ENCODE measurements around the gene NCAPG2.
"Not testable (repeated sequence)": the region's sequence is repeated elsewhere in the genome, so short reads cannot be mapped to it uniquely, and the experiment has no call there.

The NCAPG2 gene

DNA sequence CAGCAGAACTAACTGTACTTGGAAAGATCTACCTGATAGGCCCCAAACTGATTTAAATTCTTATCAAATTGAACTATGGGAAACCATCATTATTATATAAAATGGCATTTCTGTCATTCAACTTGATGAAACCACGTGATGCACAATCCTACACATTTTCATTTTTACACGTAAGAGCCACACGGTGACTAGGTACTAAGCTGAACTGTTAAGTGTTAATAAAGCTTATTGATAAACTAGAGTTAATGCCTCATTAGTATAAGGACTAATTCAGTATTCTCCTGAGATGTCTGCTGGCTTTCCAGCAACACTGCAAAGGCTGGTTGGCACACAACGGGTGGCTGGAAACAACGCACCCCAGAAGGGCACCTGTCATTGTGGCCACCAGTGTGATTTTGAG is 4.6 kb downstream of the NCAPG2 start:
- no peaks in the 10 kb centered on the region for H3K9me3 Mint-ChIP-seq
- no peaks in the 10 kb centered on the region for H3K27me3 Mint-ChIP-seq (ENCODE audit: low read depth)
- no peak overlapping the region for H3K4me3 Mint-ChIP-seq
- peaks cover 10% of the 10 kb centered on the region for H3K4me1 Mint-ChIP-seq
- TF ChIP-seq, protein P1, sequence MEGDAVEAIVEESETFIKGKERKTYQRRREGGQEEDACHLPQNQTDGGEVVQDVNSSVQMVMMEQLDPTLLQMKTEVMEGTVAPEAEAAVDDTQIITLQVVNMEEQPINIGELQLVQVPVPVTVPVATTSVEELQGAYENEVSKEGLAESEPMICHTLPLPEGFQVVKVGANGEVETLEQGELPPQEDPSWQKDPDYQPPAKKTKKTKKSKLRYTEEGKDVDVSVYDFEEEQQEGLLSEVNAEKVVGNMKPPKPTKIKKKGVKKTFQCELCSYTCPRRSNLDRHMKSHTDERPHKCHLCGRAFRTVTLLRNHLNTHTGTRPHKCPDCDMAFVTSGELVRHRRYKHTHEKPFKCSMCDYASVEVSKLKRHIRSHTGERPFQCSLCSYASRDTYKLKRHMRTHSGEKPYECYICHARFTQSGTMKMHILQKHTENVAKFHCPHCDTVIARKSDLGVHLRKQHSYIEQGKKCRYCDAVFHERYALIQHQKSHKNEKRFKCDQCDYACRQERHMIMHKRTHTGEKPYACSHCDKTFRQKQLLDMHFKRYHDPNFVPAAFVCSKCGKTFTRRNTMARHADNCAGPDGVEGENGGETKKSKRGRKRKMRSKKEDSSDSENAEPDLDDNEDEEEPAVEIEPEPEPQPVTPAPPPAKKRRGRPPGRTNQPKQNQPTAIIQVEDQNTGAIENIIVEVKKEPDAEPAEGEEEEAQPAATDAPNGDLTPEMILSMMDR (IDR thresholded peaks at IDR 0.05; ENCODE audit: unreplicated experiment in 3 of 3) = no peak
- no peak overlapping the region for H3K27ac Mint-ChIP-seq
- peaks cover 28% of the 10 kb centered on the region for H3K36me3 Mint-ChIP-seq (ENCODE audit: low read depth)

DNA sequence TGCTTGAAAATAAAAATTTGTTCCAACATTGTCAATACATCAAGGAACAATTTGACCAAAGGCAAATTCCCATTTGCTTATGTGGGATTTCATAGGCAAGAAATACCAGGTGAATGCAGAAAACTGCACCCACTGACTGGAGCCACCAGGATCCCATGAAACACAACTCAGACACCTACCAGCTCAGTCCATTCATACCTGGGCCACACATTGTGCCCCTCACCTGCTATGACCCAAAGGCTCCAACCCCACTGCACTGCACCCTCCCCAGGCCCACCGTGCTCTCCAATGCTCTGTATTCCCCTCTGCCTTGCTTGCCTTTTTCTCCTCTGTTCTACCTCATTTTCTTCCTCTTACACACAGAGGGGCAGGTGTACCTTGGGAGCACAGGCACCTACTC is 5.3 kb downstream of the NCAPG2 start:
- TF ChIP-seq, protein P1 (IDR thresholded peaks at IDR 0.05; ENCODE audit: unreplicated experiment in 3 of 3) = no peak
- Mint-ChIP-seq H3K9me3 (no peaks in the 10 kb centered on the region), H3K4me1 (peaks cover 10% of the 10 kb centered on the region), H3K27me3 (ENCODE audit: low read depth) (no peaks in the 10 kb centered on the region), H3K4me3 (no peak overlapping the region), H3K27ac (no peak overlapping the region), H3K36me3 (ENCODE audit: low read depth) (peaks cover 28% of the 10 kb centered on the region)

DNA sequence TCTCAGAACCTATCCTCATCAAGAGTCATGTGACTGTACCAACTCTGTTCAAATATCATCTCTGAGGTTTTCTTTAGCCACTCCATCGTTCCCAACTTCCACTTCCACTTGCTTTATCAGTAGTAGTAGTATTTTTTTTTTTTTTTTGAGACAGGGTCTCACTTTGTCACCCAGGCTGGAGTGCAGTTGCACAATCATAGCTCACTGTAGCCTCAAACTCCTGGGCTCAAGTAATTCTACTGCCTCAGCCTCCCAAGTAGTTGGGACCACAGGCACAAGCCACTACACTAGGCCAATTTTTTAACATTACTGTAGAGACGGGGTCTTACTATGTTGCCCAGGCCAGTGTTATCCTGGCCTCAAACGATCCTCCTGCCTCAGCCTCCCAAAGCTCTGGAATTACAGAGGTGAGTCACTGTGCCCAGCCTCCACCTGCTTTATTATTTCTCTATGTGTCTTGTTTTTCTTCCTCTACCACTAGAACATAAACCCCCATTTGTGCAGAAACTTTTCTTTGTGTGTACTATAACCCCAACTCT is 5.9 kb downstream of the NCAPG2 start:
- no peak overlapping the region for H3K27ac Mint-ChIP-seq
- no peak overlapping the region for H3K4me3 Mint-ChIP-seq
- H3K36me3 Mint-ChIP-seq (ENCODE audit: low read depth) = peaks cover 28% of the 10 kb centered on the region
- no peaks in the 10 kb centered on the region for H3K27me3 Mint-ChIP-seq (ENCODE audit: low read depth)
- no peaks in the 10 kb centered on the region for H3K9me3 Mint-ChIP-seq
- TF ChIP-seq, protein P1 (IDR thresholded peaks at IDR 0.05; ENCODE audit: unreplicated experiment in 3 of 3) = no peak
- peaks cover 10% of the 10 kb centered on the region for H3K4me1 Mint-ChIP-seq

DNA sequence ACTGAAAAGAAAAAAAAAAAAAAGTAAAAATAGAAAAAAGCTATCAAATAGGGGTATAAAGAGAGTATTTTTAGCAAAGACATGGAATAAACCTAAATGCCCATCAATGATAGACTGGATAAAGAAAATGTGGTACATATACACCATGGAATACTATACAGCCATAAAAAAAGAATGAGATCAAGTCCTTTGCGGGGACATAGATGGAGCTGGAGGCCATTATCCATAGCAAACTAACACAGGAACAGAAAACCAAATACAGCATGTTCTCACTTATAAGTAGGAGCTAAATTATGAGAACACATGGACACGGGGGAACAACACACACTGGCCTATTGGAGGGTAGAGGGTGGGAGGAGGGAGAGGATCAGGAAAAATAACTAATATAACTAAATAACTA is 7.0 kb downstream of the NCAPG2 start:
- not testable (repeated sequence) for H3K9me3 Mint-ChIP-seq; H3K27me3 Mint-ChIP-seq (ENCODE audit: low read depth); H3K4me1 Mint-ChIP-seq; H3K27ac Mint-ChIP-seq; H3K4me3 Mint-ChIP-seq
- H3K36me3 Mint-ChIP-seq (ENCODE audit: low read depth) = peaks cover 32% of the 10 kb centered on the region

DNA sequence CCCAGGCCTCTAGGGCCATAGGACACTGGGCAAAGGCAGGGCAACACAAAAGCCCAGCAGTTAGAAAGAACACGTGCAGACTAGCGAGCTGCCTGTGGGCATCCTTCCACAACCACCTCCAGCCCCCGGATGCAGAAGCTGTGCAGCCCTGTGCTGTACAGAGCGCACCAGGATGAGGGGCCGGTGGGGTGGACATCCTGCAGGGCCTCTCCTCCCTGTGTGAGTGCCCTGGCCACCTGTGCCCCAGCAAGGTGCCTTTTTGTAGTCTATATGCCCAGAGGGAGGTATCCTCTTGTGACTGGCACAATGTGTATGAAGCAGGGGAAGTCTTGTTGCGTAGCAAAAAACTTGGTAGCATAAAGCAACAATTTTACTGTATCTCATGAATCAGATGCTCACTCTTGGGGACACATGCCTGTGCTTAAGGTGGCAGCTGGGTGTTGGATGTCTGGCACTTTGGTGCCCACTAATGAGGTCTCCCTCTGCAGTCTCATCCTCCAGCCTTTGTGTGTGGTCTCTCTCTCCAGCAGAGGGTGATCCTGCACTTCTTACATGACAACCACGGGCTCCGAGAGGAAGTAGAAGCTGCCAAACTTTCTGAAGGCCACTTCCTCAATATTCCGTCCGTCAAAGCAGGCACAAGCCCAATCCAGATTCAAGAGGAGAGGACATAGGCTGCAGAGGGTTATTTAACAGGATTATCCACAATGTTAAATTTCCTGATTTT is 8.7 kb downstream of the NCAPG2 start:
- no peak overlapping the region for H3K4me3 Mint-ChIP-seq
- peak overlapping the region in 1 of 3 experiments; percentile 46 for H3K27ac Mint-ChIP-seq
- no peaks in the 10 kb centered on the region for H3K27me3 Mint-ChIP-seq (ENCODE audit: low read depth)
- no peaks in the 10 kb centered on the region for H3K4me1 Mint-ChIP-seq
- peaks cover 30% of the 10 kb centered on the region for H3K36me3 Mint-ChIP-seq (ENCODE audit: low read depth)
- TF ChIP-seq, protein P1 (IDR thresholded peaks at IDR 0.05; ENCODE audit: unreplicated experiment in 3 of 3) = peak; percentile 21 to 45 (median 33)
- H3K9me3 Mint-ChIP-seq = no peaks in the 10 kb centered on the region

DNA sequence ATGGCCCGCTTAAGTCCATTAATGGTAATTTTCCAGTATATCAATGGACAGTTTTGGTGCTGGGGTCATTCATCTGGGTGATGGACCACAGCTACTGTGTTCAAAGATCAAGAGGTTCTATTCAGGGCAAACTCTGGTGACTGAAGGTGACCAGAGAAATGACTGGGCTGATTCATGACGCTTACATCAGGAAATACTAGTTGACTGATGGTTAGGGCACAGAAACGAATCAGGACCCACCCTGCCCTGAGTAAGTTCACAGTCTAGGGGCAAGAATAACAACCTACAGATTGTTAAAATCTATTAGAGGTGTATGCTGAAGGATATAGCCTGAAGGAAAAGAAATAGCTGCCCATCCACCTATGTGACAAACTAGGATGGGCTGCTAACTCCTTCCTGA is 9.5 kb downstream of the NCAPG2 start:
- no peaks in the 10 kb centered on the region for H3K27me3 Mint-ChIP-seq (ENCODE audit: low read depth)
- peaks cover 29% of the 10 kb centered on the region for H3K36me3 Mint-ChIP-seq (ENCODE audit: low read depth)
- TF ChIP-seq, protein P1 (IDR thresholded peaks at IDR 0.05; ENCODE audit: unreplicated experiment in 3 of 3) = no peak
- no peaks in the 10 kb centered on the region for H3K9me3 Mint-ChIP-seq
- H3K27ac Mint-ChIP-seq = peak overlapping the region in 1 of 3 experiments; percentile 26
- H3K4me1 Mint-ChIP-seq = no peaks in the 10 kb centered on the region
- no peak overlapping the region for H3K4me3 Mint-ChIP-seq

Data from nephron (organoid).